Osteocyte (in vitro differentiated cells): ENCODE results near the gene SETD6. TPM values are rescaled to one million over a fixed set of nuclear protein-coding genes. Genes with fewer than 3 reads are reported as not detected.

Experiments
- total RNA-seq: library from RNA; stranded (reverse); gene quantifications from 2 replicates; pipeline ENCODE4 v1.2.1, GENCODE V29; 2021

The SETD6 gene
- total RNA-seq, 1 donor from 2014 or later, result 19.9 TPM

Other genes starting within 250 kb of the SETD6 start
- gene PRSS54, start 220.5 kb upstream of the SETD6 start, total RNA-seq, result not detected in 2 replicates
- gene GINS3, start 123.0 kb upstream of the SETD6 start, total RNA-seq, result 2.7 and 3.4 TPM in 2 replicates
- 10.5 and 13.1 TPM in 2 replicates for gene NDRG4, start 15.4 kb upstream of the SETD6 start, total RNA-seq
- gene CNOT1, start 114.3 kb downstream of the SETD6 start, total RNA-seq, result 122 and 131 TPM in 2 replicates
- 54.5 and 54.8 TPM in 2 replicates for gene SLC38A7, start 169.3 kb downstream of the SETD6 start, total RNA-seq
- 58.4 and 61.6 TPM in 2 replicates for gene GOT2, start 218.8 kb downstream of the SETD6 start, total RNA-seq